ENCODE measurements around the gene PRLR.

- TF ChIP-seq POLR2A (IDR thresholded peaks at IDR 0.05) (no peak), CTCF (IDR thresholded peaks at IDR 0.05) (no peak)
These were observed 217.9 kb downstream of the PRLR start for GRCh38 chr5:35012365-35012764.

Data from heart left ventricle (tissue), 13 donors.